Right lobe of liver (tissue), 6 donors: ENCODE data around the gene BACH1. TPM values are rescaled to one million over a fixed set of nuclear protein-coding genes. Genes with fewer than 3 reads are reported as not detected.

Experiments used
- ATAC-seq, 4 donors: fragments of 200-7000 bp; cut with Tn5 transposase; one replicate each; pipeline ENCODE4 v1.9.1; 2020; ENCODE audit warnings: mild to moderate bottlenecking in 4 of 4, moderate library complexity in 4 of 4
- DNase-seq, 3 donors: peaks; one replicate each; pipeline ENCODE4 v3.0.0-alpha.2; 2020
- H3K27ac ChIP-seq, 3 donors: fragments of 200-600 bp; one replicate each; pipeline ENCODE4 v1.8.0; 2022
- H3K27me3 ChIP-seq, 2 donors: fragments of 200-600 bp; one replicate each; pipeline ENCODE4 v1.8.0; 2022
- H3K36me3 ChIP-seq, 4 donors: fragments of 200-600 bp; sonication (generic) in 1 of 4; one replicate each; pipeline versions ENCODE4 v1.5.1 to v1.8.0; 2017 to 2022; ENCODE audit warnings: control low read depth in 1 of 4
- H3K4me1 ChIP-seq, 4 donors: fragments of 200-600 bp; sonication (generic) in 1 of 4; one replicate each; pipeline versions ENCODE4 v1.5.1 to v1.8.0; 2017 to 2022; ENCODE audit warnings: control low read depth in 1 of 4
- H3K4me3 ChIP-seq, 3 donors: fragments of 200-600 bp; one replicate each; pipeline ENCODE4 v1.8.0; 2022
- H3K9me3 ChIP-seq, 4 donors: fragments of 200-600 bp; sonication (generic) in 1 of 4; one replicate each; pipeline versions ENCODE4 v1.5.1 to v1.8.0; 2017 to 2022; ENCODE audit warnings: control low read depth in 1 of 4
- CTCF ChIP-seq, 4 donors: fragments of 200-600 bp in 3 of 4; fragments of 450-650 bp in 1 of 4; IDR thresholded peaks; one replicate each; pipeline versions ENCODE4 v1.5.1 to v1.8.0; 2016 to 2022; ENCODE audit warnings: antibody characterized with exemption in 4 of 4, mild to moderate bottlenecking in 2 of 4
- POLR2A ChIP-seq: fragments of 450-650 bp; IDR thresholded peaks from one replicate; pipeline ENCODE4 v1.6.1; 2017; ENCODE audit warnings: antibody characterized with exemption, mild to moderate bottlenecking
- WGBS: methylation state at CpG from one replicate; pipeline ENCODE4 v1.1.6; 2018; ENCODE audit warnings: low coverage, low lambda C conversion rate; ENCODE audit not compliant: insufficient coverage; ENCODE audit errors: missing lambda C conversion rate; 5-methylcytosine and 5-hydroxymethylcytosine counted together
- intact Hi-C, 2 donors: fragments of 100-400 bp; cut with DNase I; formaldehyde crosslinking; loops; one replicate each; pipeline versions ENCODE4 v1.11.2 to v1.14.1; 2022
- total RNA-seq, 6 experiments: library from RNA; depleted of rRNA in 2 of 6; stranded (reverse); fragments of >200 nt in 2 of 6; fragmentation: NEBNext Ultra II Directional in 3 of 6; extraction: Animal tissue kit (Norgen Biotek cat#: 25700) in 3 of 6; gene quantifications; one replicate each; pipeline versions ENCODE4 v1.1.0 to v1.2.4, GENCODE V29; 2016 to 2023
- donor health status: DM: no; HTN: yes; CAD: no.
- donor health status: DM: no; HTN: no; CAD: no.
- donor health status: DM: no; HTN: no; CAD: no.
- donor health status: DM: no; HTN: yes; CAD: no.
- donor health status: DM: no; HTN: yes; CAD: no.

The BACH1 gene
- total RNA-seq, 6 experiments from 2014 or later = 22.7 to 57.5 (median 27.2) TPM

GRCh38 chr21:29261555-29262540 is 36.9 kb upstream of the BACH1 start:
- WGBS = 89% methylated on average over 7 of the region's 7 CpGs
- H3K9me3 ChIP-seq = no peaks in the 10 kb centered on the region
- DNase-seq (no peak), ATAC-seq (no peak)
- intact Hi-C loops = no loop called here
- no peaks in the 10 kb centered on the region for H3K27me3 ChIP-seq
- no peak overlapping the region for H3K27ac ChIP-seq
- H3K4me1 ChIP-seq = peaks cover 0 to 5% (median 0%) of the 10 kb centered on the region in 4 donors
- H3K4me3 ChIP-seq = no peak overlapping the region
- H3K36me3 ChIP-seq = no peaks in the 10 kb centered on the region
- TF ChIP-seq CTCF (IDR thresholded peaks at IDR 0.05) (no peak), POLR2A (no peak)

- no peaks in the 10 kb centered on the region for H3K36me3 ChIP-seq
- no peak overlapping the region for H3K4me3 ChIP-seq
- H3K27ac ChIP-seq = no peak overlapping the region
- intact Hi-C loops = no loop called here
- H3K9me3 ChIP-seq = no peaks in the 10 kb centered on the region
- H3K27me3 ChIP-seq = no peaks in the 10 kb centered on the region
- no peak for TF ChIP-seq CTCF (IDR thresholded peaks at IDR 0.05)
- TF ChIP-seq POLR2A = no peak
- 43% methylated on average over 1 of the region's 1 CpG for WGBS
- DNase-seq (no peak), ATAC-seq (no peak)
- no peaks in the 10 kb centered on the region for H3K4me1 ChIP-seq
Measured at GRCh38 chr21:29264721-29265120, 34.0 kb upstream of the BACH1 start.

GRCh38 chr21:29265690-29266479 is 32.8 kb upstream of the BACH1 start:
- Histone ChIP-seq H3K4me3 (no peak overlapping the region), H3K4me1 (no peaks in the 10 kb centered on the region), H3K27ac (no peak overlapping the region), H3K27me3 (no peaks in the 10 kb centered on the region), H3K9me3 (no peaks in the 10 kb centered on the region), H3K36me3 (no peaks in the 10 kb centered on the region)
- TF ChIP-seq POLR2A (no peak), CTCF (IDR thresholded peaks at IDR 0.05) (no peak)
- DNase-seq (no peak), ATAC-seq (no peak)
- intact Hi-C loops = no loop called here
- 79% methylated on average over 3 of the region's 6 CpGs for WGBS

- no peak for ATAC-seq
- H3K9me3 ChIP-seq = no peaks in the 10 kb centered on the region
- H3K4me3 ChIP-seq = no peak overlapping the region
- no peak overlapping the region for H3K27ac ChIP-seq
- H3K4me1 ChIP-seq = peaks cover 0 to 6% (median 2%) of the 10 kb centered on the region in 4 donors
- DNase-seq = no peak
- no peaks in the 10 kb centered on the region for H3K27me3 ChIP-seq
- no peak for TF ChIP-seq CTCF (IDR thresholded peaks at IDR 0.05)
- TF ChIP-seq POLR2A = no peak
- H3K36me3 ChIP-seq = no peaks in the 10 kb centered on the region
- intact Hi-C loops = no loop called here
Measured at GRCh38 chr21:29267666-29268065, 31.1 kb upstream of the BACH1 start.
